HG03469 (cell line): ENCODE data around the gene SLC25A26.

ENCODE experiments used
- ATAC-seq: cut with Tn5 transposase; IDR thresholded peaks from one replicate; pipeline ENCODE4 v1.9.1; 2021; ENCODE audit warnings: mild to moderate bottlenecking, moderate library complexity, moderate number of reproducible peaks; ENCODE audit not compliant: unreplicated experiment

The SLC25A26 gene

DNA sequence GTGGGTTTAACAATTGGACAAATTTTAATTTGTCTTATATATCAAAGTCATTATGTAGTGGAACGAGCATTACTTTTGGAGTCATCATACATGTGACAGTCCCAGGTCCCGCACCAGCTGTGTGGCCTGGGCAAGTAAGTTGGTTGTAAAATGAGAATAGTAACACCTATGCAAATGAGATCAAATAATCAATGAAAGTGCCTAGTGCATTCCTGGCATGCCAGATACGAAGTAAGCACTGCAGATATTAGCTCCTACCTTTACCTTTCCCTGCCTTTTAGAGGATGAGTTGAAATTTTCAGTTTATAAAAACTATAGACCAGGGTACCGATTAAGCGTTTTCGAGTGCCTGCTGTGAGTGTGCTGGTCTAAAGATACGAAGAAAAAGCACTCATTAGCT lies 145.9 kb downstream of the SLC25A26 start:
- no peak for ATAC-seq

DNA sequence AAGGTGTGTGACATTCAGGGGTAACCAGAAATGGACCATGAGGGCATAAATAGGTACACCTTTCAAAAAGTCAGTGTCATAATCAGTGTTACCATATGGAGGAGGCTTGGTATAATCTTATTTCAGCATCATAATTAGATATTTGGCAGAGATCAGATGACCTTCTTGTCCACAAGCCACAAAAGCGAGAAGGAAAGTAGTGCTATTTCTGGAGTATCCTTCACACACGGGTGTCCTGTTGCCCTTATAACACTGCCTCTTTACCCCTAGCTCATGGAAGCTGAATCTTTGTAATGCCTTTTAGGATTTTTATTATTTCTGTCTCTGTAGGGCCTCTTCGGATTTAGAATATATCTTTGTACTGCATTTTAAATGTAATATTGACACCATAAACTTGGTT lies 147.2 kb downstream of the SLC25A26 start:
- ATAC-seq, result no peak

DNA sequence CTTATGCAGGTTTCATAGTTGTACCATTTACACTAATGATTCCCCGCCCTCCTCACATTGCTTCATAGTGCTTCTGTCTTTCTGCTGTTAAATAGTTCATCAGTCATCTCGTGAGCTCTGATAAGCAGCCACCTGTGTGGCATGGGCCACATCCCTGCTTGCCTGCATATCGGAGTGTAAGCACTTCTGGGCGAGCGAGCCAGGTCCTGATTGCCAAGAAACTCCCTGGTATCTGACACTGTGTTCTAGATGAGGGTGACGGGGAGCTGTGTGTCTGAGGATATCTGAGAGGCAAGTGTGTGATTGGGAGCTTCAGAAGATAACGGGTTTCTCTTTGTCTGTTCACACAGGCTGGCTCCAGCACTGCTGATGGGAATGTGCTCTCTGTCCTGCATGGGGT lies 149.4 kb downstream of the SLC25A26 start:
- no peak for ATAC-seq

DNA sequence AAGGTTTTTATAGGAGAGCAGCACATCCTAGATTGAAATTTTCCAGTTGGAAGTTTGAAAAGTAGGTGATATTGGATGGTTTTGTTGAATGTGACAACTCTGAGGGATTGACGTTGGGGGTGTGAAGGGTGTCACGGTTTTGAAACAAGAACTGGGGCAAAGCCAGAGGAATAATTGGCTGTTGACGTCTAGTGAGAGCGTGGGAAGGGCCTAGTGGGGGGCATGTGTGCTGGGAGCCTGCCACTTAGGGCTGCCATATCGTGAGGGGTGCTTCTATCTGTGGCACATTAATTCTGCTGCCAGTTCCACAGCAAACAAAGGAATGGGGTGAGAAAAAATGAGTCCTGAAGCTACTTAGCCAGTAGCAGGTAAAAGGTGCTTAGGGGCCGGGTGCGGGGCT lies 150.6 kb downstream of the SLC25A26 start:
- ATAC-seq, result no peak

DNA sequence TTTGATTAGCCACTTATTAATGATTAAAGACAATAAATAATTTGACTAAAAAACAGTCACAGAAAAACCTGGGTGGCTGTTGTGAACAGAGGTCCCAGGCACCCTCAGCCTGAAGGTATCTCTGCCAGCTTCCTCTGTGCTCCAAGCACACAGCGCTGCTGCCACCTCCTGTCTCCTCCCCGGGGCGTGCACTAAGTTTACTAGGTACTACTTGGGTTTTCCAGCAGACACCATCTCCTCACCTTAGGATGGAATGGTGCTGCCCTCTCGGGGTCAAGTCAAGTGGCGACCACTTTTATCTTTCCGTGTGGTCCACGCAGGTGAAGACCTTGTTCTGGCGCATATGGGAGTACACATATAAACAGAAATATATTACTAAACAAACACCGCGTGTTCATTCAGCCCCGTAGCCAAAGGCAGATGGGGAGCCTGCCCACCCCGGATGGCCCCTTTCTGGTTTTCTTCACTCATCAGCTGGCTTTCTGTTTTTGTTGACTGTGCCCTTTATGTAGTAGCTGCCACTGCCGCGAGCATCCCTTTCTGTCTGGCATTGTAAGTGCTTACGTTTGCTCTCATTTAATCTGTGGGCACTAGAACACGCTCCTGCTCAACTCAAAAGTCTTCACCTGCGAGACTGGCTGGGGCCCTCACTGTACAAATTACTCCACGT lies 152.0 kb downstream of the SLC25A26 start:
- no peak for ATAC-seq

DNA sequence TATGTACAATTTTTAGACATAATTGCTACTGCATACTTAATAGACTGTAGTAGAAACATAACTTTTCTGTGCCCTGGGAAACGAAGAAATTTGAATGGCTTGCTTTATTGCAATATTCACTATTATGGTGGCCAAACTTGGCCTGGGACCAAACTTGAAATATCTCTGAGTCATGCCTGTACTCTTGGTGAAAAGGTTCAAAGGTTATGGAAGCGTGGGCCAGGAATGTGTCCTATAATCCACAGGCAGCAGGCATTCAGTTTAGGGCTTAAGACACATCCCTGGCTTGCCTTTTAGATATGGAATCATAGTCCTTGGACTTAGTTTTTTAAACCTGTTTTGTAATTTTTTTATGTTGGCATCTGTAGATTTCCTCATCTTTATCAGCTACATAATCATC lies 155.8 kb downstream of the SLC25A26 start:
- ATAC-seq, result no peak

DNA sequence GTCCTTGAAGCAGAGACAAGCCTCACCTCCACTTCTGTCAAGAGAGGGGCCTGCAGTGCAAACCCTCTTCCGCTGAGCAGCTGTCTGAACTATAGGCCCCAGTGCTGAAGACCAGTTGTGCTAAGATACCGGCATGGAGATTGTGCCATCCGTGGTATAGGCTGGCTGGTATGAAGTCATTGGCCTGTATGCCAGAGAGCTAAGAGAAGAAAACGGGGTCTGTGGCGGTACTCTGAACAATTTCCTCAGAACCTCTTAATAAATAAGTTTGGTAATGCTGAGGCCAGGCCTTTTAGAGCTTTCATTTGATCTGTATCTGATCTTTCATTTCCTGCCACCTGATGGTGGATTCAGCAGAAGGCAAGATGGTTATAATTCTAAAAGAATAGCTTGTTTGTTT lies 157.0 kb downstream of the SLC25A26 start:
- ATAC-seq, result no peak

DNA sequence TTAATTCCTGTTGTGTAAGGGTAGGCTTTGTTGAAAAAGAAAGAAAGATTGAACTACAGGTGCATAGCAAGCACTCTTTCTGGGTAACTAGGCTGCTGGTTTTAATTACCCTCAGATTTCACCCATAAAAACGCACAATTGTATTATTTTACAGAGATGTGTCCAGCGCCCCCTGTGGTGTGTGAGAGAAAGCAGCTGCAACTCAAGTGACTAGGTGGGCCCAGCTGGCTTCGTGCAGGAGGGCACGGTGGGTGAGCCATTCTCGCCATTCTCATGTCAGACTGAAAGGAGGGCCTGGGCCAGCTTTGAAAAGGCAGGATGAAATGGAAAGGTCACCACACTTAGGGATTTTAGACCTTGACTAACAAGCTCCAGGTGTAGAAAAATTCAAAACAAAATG lies 157.5 kb downstream of the SLC25A26 start:
- ATAC-seq, result no peak

DNA sequence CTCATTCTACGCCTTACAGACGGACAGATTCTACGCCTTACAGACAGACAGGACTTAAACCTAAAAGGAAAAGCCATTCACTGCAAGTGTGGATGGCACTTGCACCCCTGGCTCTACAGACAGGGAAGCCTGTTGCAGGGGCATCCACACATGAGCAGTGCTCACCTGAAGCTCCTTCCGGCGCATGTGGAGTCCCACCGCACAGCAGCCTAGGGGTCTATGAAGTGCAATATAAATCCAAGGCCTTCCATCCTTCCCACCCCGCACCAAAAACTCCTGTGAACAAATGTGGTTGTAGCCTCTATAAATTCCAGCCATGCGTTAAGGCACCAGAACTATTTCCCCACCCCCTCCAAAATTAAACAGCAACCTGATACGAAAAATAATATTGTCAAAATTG lies 158.8 kb downstream of the SLC25A26 start:
- ATAC-seq, result no peak

DNA sequence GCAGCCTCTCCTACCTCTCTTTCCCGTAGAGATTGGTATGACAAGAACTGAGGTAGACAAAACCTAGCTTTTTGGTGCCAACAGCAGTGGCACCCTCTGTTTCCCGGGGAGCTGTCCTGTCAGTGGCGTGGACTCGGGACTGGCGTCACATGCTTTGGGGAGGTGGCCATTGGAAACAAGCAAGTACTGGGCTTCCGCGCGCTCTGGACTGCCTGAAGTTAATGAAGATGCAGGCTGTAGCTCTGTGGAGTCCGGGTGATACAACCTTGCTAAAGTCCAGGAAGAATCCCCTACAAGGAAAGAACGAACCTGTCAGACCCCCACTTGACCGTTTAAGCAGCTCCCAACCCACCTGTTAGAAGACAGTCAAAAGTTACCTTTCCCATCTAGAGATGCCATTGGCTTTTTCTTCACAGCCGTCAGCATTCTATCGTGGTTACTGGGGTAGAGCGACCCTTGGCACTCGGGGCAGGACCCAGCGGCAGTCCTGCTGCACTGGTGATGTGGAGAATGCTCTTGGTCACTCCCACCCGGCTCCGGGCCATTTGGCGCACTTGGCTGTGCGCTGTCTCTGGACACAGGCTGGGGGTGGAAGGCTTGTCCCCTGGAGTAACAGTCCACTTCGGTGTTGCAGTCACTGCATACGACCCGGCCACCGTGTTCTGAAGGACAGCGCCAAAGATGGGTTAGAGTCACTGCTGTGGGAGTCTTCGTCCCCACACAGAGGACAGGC lies 159.6 kb downstream of the SLC25A26 start:
- no peak for ATAC-seq

DNA sequence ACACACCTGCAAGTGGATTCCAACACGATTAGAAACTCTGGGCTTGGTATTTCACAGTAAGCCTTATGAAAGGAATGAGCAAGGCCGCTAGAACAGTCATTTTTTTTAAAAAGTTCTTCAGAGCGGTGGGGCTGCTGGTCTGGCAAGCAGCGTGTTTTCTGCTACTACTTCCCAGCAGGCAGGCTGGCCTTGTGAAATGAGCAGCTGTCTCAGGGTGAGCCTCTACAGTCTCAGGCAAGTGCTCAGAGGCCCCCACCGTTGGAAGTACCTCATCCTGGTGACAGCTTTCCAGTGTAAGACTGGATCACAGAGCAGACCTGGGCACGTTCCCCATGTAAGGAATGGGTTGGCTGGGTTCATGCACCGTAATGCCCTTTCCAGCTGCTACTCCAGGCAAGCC lies 160.8 kb downstream of the SLC25A26 start:
- no peak for ATAC-seq

DNA sequence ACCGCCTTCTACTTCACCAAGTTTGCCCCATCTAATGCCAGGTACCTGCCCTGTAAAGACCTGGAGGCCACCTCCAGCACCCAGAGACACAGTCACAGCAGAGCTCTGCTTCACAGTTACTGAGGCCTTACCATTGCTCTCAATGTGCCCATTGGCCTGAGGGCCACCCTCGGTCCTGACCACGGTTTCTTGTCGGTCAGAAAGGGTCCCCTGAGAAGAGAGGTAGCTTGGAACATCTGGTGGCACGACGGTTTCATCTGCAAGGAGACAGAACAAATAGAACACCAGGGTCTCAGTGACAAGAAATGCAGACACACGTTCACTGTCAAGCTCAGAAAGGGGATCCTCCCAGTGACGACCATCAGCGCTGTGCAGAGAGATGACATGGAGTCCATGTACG lies 161.3 kb downstream of the SLC25A26 start:
- no peak for ATAC-seq

DNA sequence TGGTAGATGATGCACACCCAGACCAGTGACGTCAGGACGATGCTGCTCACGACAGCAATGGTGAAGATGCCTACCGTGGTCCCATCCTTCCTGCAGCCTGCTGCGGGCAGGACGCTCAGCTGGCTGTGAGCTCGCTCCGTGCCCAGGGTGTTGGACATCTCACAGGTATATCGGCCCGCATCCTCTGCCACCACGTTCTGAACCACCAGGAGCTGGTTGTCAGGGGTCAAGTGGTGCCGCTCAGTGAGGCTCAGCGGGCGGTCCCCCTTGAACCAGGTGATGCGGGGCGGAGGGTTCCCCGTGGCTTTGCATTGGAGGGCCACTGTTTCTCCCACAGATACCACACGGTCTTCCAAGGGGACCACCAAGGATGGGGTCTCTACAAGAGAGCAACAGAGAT lies 162.2 kb downstream of the SLC25A26 start:
- no peak for ATAC-seq

DNA sequence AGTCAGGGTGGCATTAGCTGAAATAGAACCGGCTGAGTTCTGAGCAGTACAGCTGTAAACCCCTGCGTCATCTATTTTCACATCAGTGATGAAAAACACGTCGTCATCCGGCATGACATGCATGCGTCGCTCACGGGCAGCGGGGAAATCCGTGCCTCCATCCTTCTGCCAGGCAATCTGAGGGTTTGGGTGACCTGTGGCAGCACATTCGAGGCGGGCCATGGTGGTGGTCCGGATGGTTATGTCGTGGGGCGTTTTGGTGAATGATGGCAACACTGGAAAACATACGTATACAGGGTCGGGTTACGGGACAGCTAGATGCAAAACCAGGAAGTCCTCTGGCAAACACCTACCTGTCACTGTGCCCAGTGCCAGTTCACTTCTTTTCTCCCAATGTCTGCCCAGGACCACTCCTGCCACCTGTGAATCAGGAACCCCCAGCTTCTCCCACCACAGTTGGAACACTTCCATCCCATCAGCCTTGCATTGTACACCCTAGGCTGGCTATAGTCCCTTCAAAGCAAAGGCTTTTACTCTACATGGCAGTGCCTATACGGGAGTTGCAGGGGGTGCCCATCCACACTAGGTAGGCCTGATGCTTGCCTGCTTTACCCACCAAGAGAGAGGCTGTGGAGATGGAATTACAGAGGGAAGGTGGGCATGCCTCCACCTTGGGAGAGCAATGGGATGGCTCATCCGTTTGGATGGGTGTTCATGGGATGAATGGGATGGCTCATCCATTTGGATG lies 163.4 kb downstream of the SLC25A26 start:
- no peak for ATAC-seq

DNA sequence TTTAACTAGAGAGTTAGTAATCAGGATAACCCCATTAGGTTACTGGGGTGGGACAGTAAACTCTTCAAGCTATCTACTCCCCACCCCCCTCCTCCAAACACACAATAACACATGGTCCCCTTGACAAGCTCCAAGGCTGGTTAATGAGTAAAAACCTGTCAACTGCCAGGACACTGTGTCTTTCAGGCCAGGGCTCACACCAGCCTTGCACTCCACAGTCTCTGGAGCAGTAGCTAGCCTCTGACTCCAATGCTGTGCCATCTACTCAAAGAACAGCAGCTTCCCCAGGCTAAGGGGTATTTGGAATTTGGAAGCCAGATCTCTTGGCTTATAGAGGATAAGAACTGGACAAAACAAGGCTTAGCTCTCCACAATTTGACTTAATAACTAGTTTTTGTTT lies 164.3 kb downstream of the SLC25A26 start:
- ATAC-seq, result no peak

DNA sequence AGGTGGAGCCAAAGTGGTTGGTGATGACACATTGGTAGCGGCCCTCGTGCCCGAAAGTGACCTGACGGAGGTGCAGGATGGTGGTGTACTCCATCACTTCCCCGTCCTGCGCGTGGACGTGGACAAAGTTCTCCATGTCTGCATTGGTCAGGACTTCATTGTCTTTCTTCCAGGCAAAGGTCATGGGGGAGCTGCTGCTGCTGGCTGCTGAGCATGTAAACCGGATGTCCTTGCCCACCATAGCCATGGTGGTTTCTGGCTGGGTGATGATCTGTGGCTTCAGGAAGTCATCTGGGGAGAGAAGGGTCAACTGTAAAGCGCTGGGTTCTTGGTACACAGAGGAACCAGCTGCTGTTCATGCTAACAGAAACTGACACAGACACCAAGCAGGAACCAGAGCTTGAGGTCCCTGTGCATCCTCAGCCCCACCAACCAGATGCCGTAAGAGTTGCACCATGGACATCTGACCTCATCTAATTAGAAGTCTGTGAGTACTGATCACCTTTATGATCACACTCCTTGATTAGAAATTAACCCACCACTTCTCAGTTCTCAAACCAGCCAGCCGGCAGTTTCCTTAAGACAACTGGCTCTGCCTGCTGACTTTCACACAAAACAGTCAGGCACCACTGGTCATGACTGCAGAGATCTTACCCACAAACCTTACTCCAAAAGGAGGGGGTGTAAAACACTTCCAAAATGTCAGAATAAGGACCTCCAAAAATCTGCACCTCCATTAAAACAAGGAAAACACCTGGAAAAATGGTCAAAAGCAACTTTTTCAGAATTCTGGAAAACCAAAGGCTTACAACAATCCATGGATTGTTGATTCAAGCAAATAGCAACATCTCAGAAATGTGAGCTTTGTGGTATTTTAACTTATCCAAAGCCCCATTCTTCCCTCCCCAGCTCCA lies 165.5 kb downstream of the SLC25A26 start:
- ATAC-seq, result peak; percentile 70

DNA sequence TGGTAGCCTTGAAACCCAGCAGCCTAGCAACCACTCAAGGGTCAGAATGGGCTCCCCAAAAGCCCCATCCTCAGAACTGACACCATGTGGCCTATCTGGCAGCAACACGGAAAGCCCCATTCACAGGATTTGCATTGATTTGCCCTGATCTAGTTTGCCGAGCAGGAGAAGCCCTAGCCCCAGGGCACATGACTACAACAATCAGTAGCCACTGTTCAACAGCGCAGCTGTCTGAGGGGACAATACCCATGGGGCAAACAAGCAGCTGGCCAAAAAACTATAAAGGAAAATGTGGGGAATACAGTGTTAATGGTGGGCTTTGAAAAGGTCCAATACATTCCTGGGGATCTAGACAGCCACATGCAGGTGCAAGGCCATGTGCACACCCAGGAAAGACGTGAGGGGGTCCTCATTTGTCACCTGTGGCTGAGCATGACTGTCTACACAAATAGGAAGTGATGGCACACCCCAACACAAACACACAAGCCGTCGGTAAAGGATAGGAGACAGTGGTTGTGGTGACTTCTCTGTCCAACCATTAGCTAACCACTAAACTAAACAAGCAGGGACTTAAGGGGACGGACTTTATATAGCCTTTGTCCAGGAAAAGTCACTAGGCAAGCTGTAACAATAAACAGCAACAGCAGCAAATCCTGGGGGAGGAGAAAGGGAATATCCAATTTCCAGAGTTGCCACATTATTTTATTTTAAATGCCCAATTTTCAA lies 166.3 kb downstream of the SLC25A26 start:
- peak; percentile 28 for ATAC-seq

DNA sequence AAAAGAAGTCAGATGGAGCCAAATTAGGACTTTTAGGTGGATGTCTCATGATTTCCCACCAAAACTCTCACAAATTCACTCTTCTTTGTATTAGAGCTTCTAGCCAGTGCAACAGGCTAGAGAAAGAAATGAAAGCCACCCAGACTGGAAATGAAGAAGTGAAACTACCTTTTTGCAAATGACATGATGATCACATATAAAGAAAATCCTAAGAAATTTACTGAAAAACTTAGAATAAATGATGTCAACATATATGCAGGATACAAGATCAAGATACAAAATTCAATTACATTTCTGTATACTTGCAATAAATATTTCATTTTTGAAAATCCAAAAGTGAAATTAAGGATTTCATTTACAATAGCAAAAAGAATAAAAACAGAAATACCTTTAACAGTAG lies 169.2 kb downstream of the SLC25A26 start:
- ATAC-seq, result peak; percentile 30

DNA sequence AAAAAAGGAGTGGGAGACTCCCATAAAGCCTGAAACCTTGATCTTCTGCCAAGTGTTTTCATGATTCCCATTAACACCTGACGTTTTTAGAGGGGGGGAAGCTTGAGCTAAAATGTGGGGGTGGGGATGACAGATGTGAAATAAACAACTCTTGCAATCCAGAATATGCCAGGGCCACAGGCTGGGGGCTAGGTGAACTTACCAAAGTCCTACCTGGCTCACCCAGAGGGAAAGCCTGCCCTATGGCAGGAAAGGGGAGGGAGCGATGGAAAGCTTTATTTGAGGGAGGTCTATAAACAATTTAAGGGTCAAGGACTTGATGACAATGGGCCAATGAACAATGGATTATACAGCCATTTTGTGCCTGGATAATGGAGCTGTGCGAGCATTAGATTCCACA lies 171.7 kb downstream of the SLC25A26 start:
- ATAC-seq, result no peak

DNA sequence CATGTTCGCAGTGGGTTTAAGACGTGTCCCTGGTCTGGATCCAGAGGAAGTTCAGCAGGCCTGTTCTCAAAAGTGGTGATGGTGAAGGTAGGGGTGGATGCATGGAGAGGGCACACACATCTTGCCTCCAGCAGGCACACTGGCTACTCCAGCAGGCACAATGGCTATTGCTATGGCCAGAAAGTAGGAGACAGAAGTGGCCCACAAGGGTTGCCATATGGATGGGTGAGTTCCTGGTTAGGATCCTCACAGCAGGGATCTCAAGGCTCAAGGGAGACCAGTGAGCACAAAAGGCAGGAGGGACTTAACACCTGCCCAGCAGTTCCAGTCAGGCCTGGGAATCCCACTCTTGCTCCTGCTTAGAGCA lies 172.1 kb downstream of the SLC25A26 start:
- ATAC-seq, result no peak
